ENCODE measurements around the gene RPS6KA4.
"Not testable (repeated sequence)": the region's sequence is repeated elsewhere in the genome, so short reads cannot be mapped to it uniquely, and the experiment has no call there.

The RPS6KA4 gene

DNA sequence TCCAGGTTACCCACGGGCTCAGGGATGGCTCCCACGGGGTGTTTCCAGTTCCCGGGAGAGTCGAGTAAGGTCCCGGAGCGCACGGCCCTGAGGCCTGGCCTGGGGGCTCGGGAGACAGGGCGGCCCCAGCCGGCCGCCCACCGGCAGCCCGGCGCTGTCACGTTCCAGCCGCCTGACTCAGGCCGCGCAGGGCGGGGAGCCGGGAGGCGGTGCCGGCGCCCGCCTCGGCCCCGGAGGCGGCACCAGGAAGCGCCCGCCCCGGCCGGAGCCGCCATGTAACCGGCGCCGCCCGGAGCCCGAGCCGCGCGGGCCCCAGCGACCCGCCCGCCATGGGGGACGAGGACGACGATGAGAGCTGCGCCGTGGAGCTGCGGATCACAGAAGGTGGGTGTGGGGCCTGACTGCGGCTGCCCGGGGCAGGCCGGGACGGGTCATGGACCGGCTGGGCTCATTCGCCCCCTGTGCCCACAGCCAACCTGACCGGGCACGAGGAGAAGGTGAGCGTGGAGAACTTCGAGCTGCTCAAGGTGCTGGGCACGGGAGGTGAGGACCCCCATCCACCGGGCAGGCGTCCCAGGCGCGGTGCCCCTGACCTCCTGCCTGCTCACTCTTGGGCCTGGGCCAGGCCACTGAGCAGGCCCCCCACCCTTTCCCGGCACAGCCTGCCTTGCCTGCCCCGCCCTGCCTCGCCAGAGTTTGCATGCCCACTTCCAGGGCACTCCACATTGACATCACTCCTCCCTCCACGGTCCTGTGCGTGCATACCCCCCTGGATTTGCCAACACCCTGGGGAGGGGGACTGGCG, at the start of gene RPS6KA4:
TSS of gene RPS6KA4 (plus strand) at position 256 of the 805 bp plus-strand sequence. CDS start at position 330, 74 bp downstream.
- DNase-seq (ENCODE audit: low read depth in 3 of 3), result peak in 1 of 3 experiments; percentile 52

DNA sequence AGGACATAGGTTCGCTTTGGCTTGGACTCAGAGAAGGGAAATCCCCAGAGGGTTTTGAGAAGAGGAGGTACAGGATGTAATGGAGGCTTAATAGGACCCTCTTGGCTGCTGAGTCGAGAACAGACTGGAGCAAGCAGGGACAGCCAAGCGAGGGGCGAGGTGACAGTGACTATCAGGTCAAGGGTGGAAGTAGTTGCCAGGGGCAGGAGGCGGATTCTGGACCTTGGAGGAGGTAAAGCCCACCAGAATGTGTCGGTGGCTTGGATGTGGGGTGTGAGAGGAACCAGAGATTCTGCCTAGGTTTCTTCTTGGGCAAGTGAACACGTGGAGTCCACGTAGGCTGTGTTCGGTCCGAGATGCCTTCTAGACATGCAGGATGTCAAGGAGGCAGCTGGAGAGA, 46.0 kb upstream of the RPS6KA4 start:
- no peak for DNase-seq (ENCODE audit: low read depth in 3 of 3)

DNA sequence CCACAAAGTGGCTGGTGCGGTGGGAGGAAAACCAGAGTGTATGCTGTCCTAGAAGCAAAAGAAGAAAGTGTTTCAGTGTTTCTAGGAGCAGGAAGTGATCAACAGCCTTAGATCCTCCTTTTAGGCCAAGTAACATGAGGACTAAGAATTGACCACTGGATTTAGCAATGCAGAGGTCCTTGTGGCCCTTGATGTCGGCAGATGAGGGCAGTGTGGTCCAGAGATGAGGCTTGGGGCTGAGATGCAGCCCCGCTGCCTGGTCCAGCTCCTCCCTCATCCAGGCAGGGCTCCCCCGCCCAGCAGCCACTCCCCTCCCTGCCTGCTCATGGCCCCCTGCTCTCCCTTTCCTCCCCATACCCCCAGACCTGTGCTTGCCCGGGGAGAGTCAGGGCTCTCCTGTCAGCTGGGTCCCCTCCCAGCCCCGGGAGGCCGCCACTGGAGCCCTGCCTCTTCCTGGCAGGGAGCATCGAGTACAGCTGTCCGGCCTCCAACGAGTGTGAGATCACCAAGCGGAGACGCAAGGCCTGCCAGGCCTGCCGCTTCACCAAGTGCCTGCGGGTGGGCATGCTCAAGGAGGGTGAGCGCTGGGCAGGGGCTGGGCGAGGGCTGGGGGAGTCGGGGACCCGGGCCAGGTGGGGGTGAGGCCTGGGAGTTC, 45.3 kb upstream of the RPS6KA4 start:
- no peak for DNase-seq (ENCODE audit: low read depth in 3 of 3)

- no peak for DNase-seq (ENCODE audit: low read depth in 3 of 3)
Measured at GRCh38 chr11:64314146-64314804, 44.7 kb upstream of the RPS6KA4 start.

DNA sequence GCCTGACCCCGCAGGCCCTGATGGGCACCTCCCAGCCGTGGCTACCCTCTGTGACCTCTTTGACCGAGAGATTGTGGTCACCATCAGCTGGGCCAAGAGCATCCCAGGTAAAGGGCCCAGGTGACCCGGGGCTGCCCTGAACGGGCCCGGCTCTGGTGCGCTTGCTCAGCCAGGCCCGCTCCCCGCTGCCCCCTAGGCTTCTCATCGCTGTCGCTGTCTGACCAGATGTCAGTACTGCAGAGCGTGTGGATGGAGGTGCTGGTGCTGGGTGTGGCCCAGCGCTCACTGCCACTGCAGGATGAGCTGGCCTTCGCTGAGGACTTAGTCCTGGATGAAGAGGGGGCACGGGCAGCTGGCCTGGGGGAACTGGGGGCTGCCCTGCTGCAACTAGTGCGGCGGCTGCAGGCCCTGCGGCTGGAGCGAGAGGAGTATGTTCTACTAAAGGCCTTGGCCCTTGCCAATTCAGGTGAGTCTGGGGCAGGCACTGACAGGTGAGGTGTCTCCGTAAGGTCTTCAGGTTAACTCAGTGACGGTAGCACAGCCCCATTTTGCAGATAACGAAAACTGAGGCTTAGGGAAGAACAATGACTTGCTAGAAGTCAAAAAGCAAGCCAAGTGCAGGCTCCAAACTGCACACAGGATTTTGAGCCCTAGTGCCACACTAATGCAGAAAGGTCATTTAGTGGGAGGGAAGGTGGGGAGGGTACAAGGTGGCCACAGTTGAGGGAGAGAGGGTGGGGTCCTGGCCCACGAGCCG, 44.0 kb upstream of the RPS6KA4 start:
- no peak for DNase-seq (ENCODE audit: low read depth in 3 of 3)

DNA sequence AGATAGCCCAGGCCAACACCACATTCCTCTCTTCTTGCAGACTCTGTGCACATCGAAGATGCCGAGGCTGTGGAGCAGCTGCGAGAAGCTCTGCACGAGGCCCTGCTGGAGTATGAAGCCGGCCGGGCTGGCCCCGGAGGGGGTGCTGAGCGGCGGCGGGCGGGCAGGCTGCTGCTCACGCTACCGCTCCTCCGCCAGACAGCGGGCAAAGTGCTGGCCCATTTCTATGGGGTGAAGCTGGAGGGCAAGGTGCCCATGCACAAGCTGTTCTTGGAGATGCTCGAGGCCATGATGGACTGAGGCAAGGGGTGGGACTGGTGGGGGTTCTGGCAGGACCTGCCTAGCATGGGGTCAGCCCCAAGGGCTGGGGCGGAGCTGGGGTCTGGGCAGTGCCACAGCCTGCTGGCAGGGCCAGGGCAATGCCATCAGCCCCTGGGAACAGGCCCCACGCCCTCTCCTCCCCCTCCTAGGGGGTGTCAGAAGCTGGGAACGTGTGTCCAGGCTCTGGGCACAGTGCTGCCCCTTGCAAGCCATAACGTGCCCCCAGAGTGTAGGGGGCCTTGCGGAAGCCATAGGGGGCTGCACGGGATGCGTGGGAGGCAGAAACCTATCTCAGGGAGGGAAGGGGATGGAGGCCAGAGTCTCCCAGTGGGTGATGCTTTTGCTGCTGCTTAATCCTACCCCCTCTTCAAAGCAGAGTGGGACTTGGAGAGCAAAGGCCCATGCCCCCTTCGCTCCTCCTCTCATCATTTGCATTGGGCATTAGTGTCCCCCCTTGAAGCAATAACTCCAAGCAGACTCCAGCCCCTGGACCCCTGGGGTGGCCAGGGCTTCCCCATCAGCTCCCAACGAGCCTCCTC, 43.1 kb upstream of the RPS6KA4 start:
- not testable (repeated sequence) for DNase-seq (ENCODE audit: low read depth in 3 of 3)

- DNase-seq (ENCODE audit: low read depth in 3 of 3), result no peak
Measured at GRCh38 chr11:64316672-64317324, 42.2 kb upstream of the RPS6KA4 start.

- DNase-seq (ENCODE audit: low read depth in 3 of 3), result peak; percentile 93 to 97 (median 96)
Measured at GRCh38 chr11:64317325-64317960, 41.5 kb upstream of the RPS6KA4 start, which contains the start of gene TRMT112. Gene TRMT112 (minus strand): TSS chr11:64317559. CDS start chr11:64317526, 33 bp downstream.

DNA sequence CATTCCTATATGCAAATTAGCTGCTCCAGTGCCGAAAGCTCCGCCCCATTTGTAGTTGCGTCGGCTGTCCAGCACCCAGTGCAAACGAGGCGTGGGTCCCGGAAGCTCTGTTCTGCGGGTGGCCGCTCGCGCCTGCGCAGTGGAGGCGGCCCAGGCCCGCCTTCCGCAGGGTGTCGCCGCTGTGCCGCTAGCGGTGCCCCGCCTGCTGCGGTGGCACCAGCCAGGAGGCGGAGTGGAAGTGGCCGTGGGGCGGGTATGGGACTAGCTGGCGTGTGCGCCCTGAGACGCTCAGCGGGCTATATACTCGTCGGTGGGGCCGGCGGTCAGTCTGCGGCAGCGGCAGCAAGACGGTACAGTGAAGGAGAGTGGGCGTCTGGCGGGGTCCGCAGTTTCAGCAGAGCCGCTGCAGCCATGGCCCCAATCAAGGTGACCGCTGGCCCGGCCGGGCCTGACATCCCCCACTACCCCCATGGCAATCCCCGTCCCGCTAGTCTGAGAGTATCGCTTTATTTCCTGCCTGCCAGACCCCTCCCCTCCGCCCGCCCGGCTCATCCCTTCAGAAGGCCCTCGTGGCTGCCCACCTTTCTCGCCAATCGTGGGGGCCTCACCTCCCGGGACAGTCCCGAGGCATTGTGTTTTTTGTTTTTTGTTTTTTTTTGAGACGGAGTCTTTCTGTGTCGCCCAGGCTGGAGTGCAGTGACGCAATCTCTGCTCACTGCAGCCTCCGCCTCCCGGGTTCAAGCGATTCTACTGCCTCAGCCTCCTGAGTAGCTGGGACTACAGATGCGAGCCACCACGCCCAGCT, 40.8 kb upstream of the RPS6KA4 start, which contains the start of gene PRDX5:
TSS of gene PRDX5 (plus strand) at position 161 of the 805 bp plus-strand sequence. CDS start at position 256, 95 bp downstream.
- DNase-seq (ENCODE audit: low read depth in 3 of 3), result peak; percentile 80 to 94 (median 88)

- DNase-seq (ENCODE audit: low read depth in 3 of 3), result no peak
Measured at GRCh38 chr11:64318766-64319761, 39.9 kb upstream of the RPS6KA4 start.

GRCh38 chr11:64320556-64320955, 38.4 kb upstream of the RPS6KA4 start:
- no peak for DNase-seq (ENCODE audit: low read depth in 3 of 3)

DNA sequence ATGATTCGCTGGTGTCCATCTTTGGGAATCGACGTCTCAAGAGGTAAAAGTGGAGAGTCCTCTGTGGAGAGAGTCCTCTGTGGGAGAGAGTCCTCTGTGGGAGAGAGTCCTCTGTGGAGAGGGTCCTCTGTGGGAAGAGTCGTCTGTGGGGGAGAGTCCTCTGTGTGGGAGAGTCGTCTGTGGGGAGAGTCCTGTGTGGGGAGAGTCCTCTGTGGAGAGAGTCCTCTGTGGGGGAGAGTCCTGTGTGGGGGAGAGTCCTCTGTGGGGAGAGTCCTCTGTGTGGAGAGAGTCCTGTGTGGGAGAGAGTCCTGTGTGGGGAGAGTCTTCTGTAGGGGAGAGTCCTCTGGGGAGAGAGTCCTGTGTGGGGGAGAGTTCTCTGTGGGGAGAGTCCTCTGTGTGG, 37.9 kb upstream of the RPS6KA4 start:
- no peak for DNase-seq (ENCODE audit: low read depth in 3 of 3)

- DNase-seq (ENCODE audit: low read depth in 3 of 3), result no peak
Measured at GRCh38 chr11:64321533-64321932, 37.4 kb upstream of the RPS6KA4 start.

DNA sequence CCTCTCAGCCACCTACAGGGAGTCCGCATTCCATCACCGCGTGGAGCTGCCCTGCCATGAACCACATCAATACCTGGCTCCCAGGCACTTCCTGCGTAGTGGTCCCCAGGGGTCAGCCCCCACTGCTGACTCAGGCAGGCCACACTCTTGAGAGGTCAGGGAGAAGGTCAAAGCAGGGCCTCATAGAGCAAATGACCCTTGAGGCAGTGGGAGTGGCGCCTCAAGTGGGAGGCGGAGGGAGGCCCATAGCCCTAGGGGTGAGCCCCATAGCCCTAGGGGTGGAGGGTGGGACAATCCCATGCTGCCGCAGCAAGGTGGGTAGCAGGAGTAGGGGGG, 36.1 kb upstream of the RPS6KA4 start:
- DNase-seq (ENCODE audit: low read depth in 3 of 3), result no peak

GRCh38 chr11:64323373-64323772, 35.6 kb upstream of the RPS6KA4 start:
- DNase-seq (ENCODE audit: low read depth in 3 of 3), result no peak

- DNase-seq (ENCODE audit: low read depth in 3 of 3), result not testable (repeated sequence)
Measured at GRCh38 chr11:64323984-64324383, 35.0 kb upstream of the RPS6KA4 start.

GRCh38 chr11:64324692-64325469, 34.1 kb upstream of the RPS6KA4 start:
- DNase-seq (ENCODE audit: low read depth in 3 of 3), result no peak
